HCT116 (cell line): ENCODE results near the gene ZNF25. TPM values are rescaled to one million over a fixed set of nuclear protein-coding genes. Genes with fewer than 3 reads are reported as not detected.
"Not testable (repeated sequence)": the region's sequence is repeated elsewhere in the genome, so short reads cannot be mapped to it uniquely, and the experiment has no call there.

Experiments
- ATAC-seq: fragments of 200-7000 bp; cut with Tn5 transposase; 2 replicates; pipeline ENCODE4 v1.9.1; 2020; ENCODE audit warnings: mild to moderate bottlenecking, moderate library complexity
- BruUV-seq: library from RNA; stranded (reverse); fragments of 400-500 nt; replicated peaks from 2 replicates; lab custom pipeline; 2021; lab: Mats Ljungman, UMichigan
- CTCF ChIA-PET: fragments of 300-600 bp; sonication (Branson Sonifier 250); formaldehyde crosslinking; loops from one replicate; lab custom pipeline; 2021; ENCODE audit warnings: antibody characterized with exemption; lab: Charles Lee
- POLR2A ChIA-PET: fragments of 300-600, 350-600 bp; sonication (Branson Sonifier 250); formaldehyde crosslinking; loops from one replicate; lab custom pipeline; 2021; ENCODE audit warnings: antibody characterized with exemption; lab: Charles Lee
- RAD21 ChIA-PET, 2 experiments: fragments of 300-600 bp; sonication (Branson Sonifier 250); formaldehyde crosslinking; loops; one replicate each; lab custom pipeline; 2023; ENCODE audit warnings: low total read pairs in 2 of 2; ENCODE audit not compliant: uncharacterized antibody in 2 of 2, unreplicated experiment in 2 of 2, low non-redundant PET in 1 of 2; lab: Charles Lee
- DNase-seq: peaks from one replicate; pipeline ENCODE4 v3.0.0-alpha.2; 2010; ENCODE audit warnings: low read depth, low spot score
- H2AFZ ChIP-seq: fragments of 200-600 bp; shearing (Covaris generic), sonication (generic); 2 replicates; pipeline ENCODE4 v1.6.1; 2017; ENCODE audit warnings: low read depth, mixed run types, mixed read lengths, antibody characterized with exemption, low read length; ENCODE audit not compliant: poor library complexity, severe bottlenecking
- H3K27ac ChIP-seq: 2 replicates; pipeline ENCODE4 v1.5.1; 2012; ENCODE audit warnings: low read depth, low read length
- H3K27me3 ChIP-seq: fragments of 200-600 bp; sonication (generic); 2 replicates; pipeline ENCODE4 v1.6.1; 2016; ENCODE audit warnings: mixed run types, low read length, mixed read lengths; ENCODE audit not compliant: insufficient read depth
- H3K36me3 ChIP-seq, 2 experiments: fragments of 200-500 bp in 1 of 2; fragments of 200-600 bp in 1 of 2; sonication (Bioruptor generic) in 1 of 2; sonication (generic) in 1 of 2; 2 replicates each; pipeline versions ENCODE4 v1.5.1 to v1.6.1; 2014 to 2016; ENCODE audit warnings: low read length in 2 of 2, inconsistent platforms in 1 of 2, mixed read lengths in 1 of 2, mixed run types in 1 of 2; ENCODE audit not compliant: insufficient read depth in 2 of 2, control insufficient read depth in 1 of 2
- H3K4me1 ChIP-seq, 2 experiments: fragments of 200-600 bp in 1 of 2; sonication (generic) in 1 of 2; 2 replicates each; pipeline versions ENCODE4 v1.5.1 to v1.6.1; 2012 to 2017; ENCODE audit warnings: low read length in 2 of 2, inconsistent platforms in 1 of 2, mild to moderate bottlenecking in 1 of 2, mixed read lengths in 1 of 2, mixed run types in 1 of 2, moderate library complexity in 1 of 2; ENCODE audit not compliant: insufficient read depth in 2 of 2, control insufficient read depth in 1 of 2
- H3K4me2 ChIP-seq: fragments of 200-600 bp; sonication (generic); 2 replicates; pipeline ENCODE4 v1.6.1; 2017; ENCODE audit warnings: mixed run types, low read length, mixed read lengths
- H3K4me3 ChIP-seq, 2 experiments: fragments of 200-600 bp in 1 of 2; sonication (generic) in 1 of 2; replicated peaks in 1 of 2; 2 replicates each; pipeline ENCODE4 v1.5.1; 2011 to 2016; ENCODE audit warnings: low read length in 2 of 2, control low read depth in 1 of 2, low read depth in 1 of 2, mild to moderate bottlenecking in 1 of 2, mixed read lengths in 1 of 2, mixed run types in 1 of 2
- H3K79me2 ChIP-seq: fragments of 200-600 bp; sonication (generic); 2 replicates; pipeline ENCODE4 v1.6.1; 2017; ENCODE audit warnings: mild to moderate bottlenecking, mixed run types, low read length, moderate library complexity, mixed read lengths; ENCODE audit not compliant: insufficient read depth
- H3K9ac ChIP-seq: fragments of 200-600 bp; sonication (generic); 2 replicates; pipeline ENCODE4 v1.6.1; 2016; ENCODE audit warnings: low read length, mixed read lengths
- H3K9me2 ChIP-seq: fragments of 200-600 bp; sonication (generic), shearing (Covaris generic); 2 replicates; pipeline ENCODE4 v1.6.1; 2017; ENCODE audit warnings: mixed run types, mild to moderate bottlenecking, moderate library complexity; ENCODE audit not compliant: insufficient read depth
- H3K9me3 ChIP-seq, 2 experiments: fragments of 200-500 bp in 1 of 2; fragments of 200-600 bp in 1 of 2; sonication (Bioruptor generic) in 1 of 2; sonication (generic) in 1 of 2; 2 replicates each; pipeline ENCODE4 v1.6.1; 2014 to 2017; ENCODE audit warnings: low read length in 2 of 2, mixed read lengths in 2 of 2, inconsistent platforms in 1 of 2, low read depth in 1 of 2, mild to moderate bottlenecking in 1 of 2, mixed run types in 1 of 2, moderate library complexity in 1 of 2; ENCODE audit not compliant: control insufficient read depth in 1 of 2, insufficient read depth in 1 of 2
- H4K20me1 ChIP-seq: fragments of 200-600 bp; sonication (generic), shearing (Covaris generic); 2 replicates; pipeline ENCODE4 v1.6.1; 2017; ENCODE audit warnings: mixed run types, mild to moderate bottlenecking, moderate library complexity; ENCODE audit not compliant: insufficient read depth
- ATF3 ChIP-seq: IDR thresholded peaks from 2 replicates; pipeline ENCODE4 v1.6.1; 2012
- CBX3 ChIP-seq: IDR thresholded peaks from 2 replicates; pipeline ENCODE4 v1.6.1; 2012; ENCODE audit warnings: low read depth
- EGR1 ChIP-seq: IDR thresholded peaks from 2 replicates; pipeline ENCODE4 v1.6.1; 2012; ENCODE audit warnings: low read depth
- ELF1 ChIP-seq: IDR thresholded peaks from 2 replicates; pipeline ENCODE4 v1.6.1; 2012; ENCODE audit warnings: low read depth, borderline replicate concordance
- EZH2 ChIP-seq: fragments of 200-600 bp; sonication (generic); IDR thresholded peaks from 2 replicates; pipeline ENCODE4 v1.6.1; 2017; ENCODE audit warnings: antibody characterized with exemption, mixed run types
- EZH2phosphoT487 ChIP-seq: fragments of 200-600 bp; IDR thresholded peaks from 2 replicates; pipeline ENCODE4 v1.6.1; 2018; ENCODE audit warnings: antibody characterized with exemption, borderline replicate concordance
- FOSL1 ChIP-seq: IDR thresholded peaks from 2 replicates; pipeline ENCODE4 v1.6.1; 2012; ENCODE audit warnings: low read depth
- JUND ChIP-seq: IDR thresholded peaks from 2 replicates; pipeline ENCODE4 v1.6.1; 2012
- POLR2AphosphoS5 ChIP-seq: IDR thresholded peaks from 2 replicates; pipeline ENCODE4 v1.6.1; 2011; ENCODE audit warnings: mild to moderate bottlenecking, low read depth, low read length, moderate library complexity
- REST ChIP-seq: IDR thresholded peaks from 2 replicates; pipeline ENCODE4 v1.6.1; 2012; ENCODE audit warnings: low read depth
- SP1 ChIP-seq: IDR thresholded peaks from 2 replicates; pipeline ENCODE4 v1.6.1; 2012; ENCODE audit warnings: low read depth
- SRF ChIP-seq: IDR thresholded peaks from 2 replicates; pipeline ENCODE4 v1.6.1; 2012; ENCODE audit warnings: low read depth
- TCF7L2 ChIP-seq: IDR thresholded peaks from 2 replicates; pipeline ENCODE4 v1.7.0; 2011; ENCODE audit warnings: borderline replicate concordance, inconsistent platforms; ENCODE audit not compliant: insufficient read depth, insufficient read length; ENCODE audit errors: extremely low read depth
- YY1 ChIP-seq: IDR thresholded peaks from 2 replicates; pipeline ENCODE4 v1.6.1; 2011; ENCODE audit warnings: low read length, low read depth, moderate library complexity, mild to moderate bottlenecking; ENCODE audit not compliant: insufficient replicate concordance; ENCODE audit errors: extremely low read depth
- ZBTB33 ChIP-seq: IDR thresholded peaks from 2 replicates; pipeline ENCODE4 v1.6.1; 2011; ENCODE audit warnings: mild to moderate bottlenecking, low read length, moderate library complexity; ENCODE audit not compliant: insufficient replicate concordance; ENCODE audit errors: extremely low read depth
- ZFX ChIP-seq: fragments of 450-650 bp; IDR thresholded peaks from 2 replicates; pipeline ENCODE4 v1.6.1; 2017
- ZNF274 ChIP-seq: fragments of 200-500 bp; sonication (Bioruptor generic); IDR thresholded peaks from 2 replicates; pipeline ENCODE4 v1.6.1; 2014; ENCODE audit warnings: mild to moderate bottlenecking, low read depth, low read length, inconsistent platforms
- intact Hi-C: fragments of 100-400 bp; cut with micrococcal nuclease; formaldehyde crosslinking; loops from 2 replicates; pipeline ENCODE4 v1.10.0; 2022
- total RNA-seq: library from RNA; stranded (reverse); gene quantifications from one replicate; pipeline ENCODE4 v1.2.1, GENCODE V29; 2021; ENCODE audit not compliant: unreplicated experiment

The ZNF25 gene
- total RNA-seq, 1 experiment from 2014 or later, result 4.6 TPM

GRCh38 chr10:38003026-38003425, 26.6 kb upstream of the ZNF25 start:
- Histone ChIP-seq H3K4me3 (no peak overlapping the region), H3K9me2 (no peaks in the 10 kb centered on the region), H3K9me3 (no peaks in the 10 kb centered on the region), H3K9ac (no peak overlapping the region)
- CTCF ChIA-PET, result no interaction called here
- POLR2A ChIA-PET, result no interaction called here
- TF ChIP-seq EZH2, result no peak
- TF ChIP-seq ZNF274, result no peak
- no peak for TF ChIP-seq REST
- TF ChIP-seq CBX3, result no peak
- no peak for TF ChIP-seq ATF3
- TF ChIP-seq JUND, result no peak
- TF ChIP-seq ELF1, result no peak
- TF ChIP-seq ZFX, result no peak
- TF ChIP-seq SRF, result no peak
- TF ChIP-seq EZH2phosphoT487, result no peak
- TF ChIP-seq FOSL1, result no peak
- no peak for TF ChIP-seq SP1
- TF ChIP-seq ZBTB33, result no peak
- no peak for TF ChIP-seq TCF7L2
- no peak for TF ChIP-seq POLR2AphosphoS5
- TF ChIP-seq YY1, result no peak
- TF ChIP-seq EGR1, result no peak
- TF ChIP-seq, all 23 proteins: peak for 0
- no peaks in the 10 kb centered on the region for H3K36me3 ChIP-seq
- no TSS peak for BruUV-seq
- no peaks in the 10 kb centered on the region for H3K4me1 ChIP-seq
- ATAC-seq (no peak), DNase-seq (no peak)
- H3K27ac ChIP-seq, result no peak overlapping the region
- no peak overlapping the region for H3K4me2 ChIP-seq
- no peak overlapping the region for H2AFZ ChIP-seq
- RAD21 ChIA-PET, result no interaction called here
- H3K27me3 ChIP-seq, result no peaks in the 10 kb centered on the region
- intact Hi-C loops, result no loop called here
- H4K20me1 ChIP-seq, result no peaks in the 10 kb centered on the region
- H3K79me2 ChIP-seq, result no peaks in the 10 kb centered on the region

- H3K79me2 ChIP-seq, H3K36me3 ChIP-seq, H3K9me3 ChIP-seq, ATAC-seq, H3K27me3 ChIP-seq, H3K9me2 ChIP-seq, H3K4me1 ChIP-seq, H2AFZ ChIP-seq, RAD21 ChIA-PET, CTCF ChIA-PET, POLR2A ChIA-PET, intact Hi-C loops, H3K9ac ChIP-seq, H4K20me1 ChIP-seq, DNase-seq, H3K4me3 ChIP-seq, H3K4me2 ChIP-seq, BruUV-seq, H3K27ac ChIP-seq: not testable (repeated sequence)
Observed at GRCh38 chr10:38000474-38000873, 24.0 kb upstream of the ZNF25 start.
